Keratinocyte (primary cell): Measurements from ENCODE around the gene NR1H2. TPM values are rescaled to one million over a fixed set of nuclear protein-coding genes. Genes with fewer than 3 reads are reported as not detected.

ENCODE experiments used
- DNase-seq: peaks from one replicate; pipeline ENCODE4 v3.0.0-alpha.2; 2011; ENCODE audit warnings: low read depth, missing footprints, low spot score
- FAIRE-seq: peaks from 2 replicates; lab custom pipeline; 2011; peaks lifted over from hg19 to GRCh38; lab: Jason Lieb, UNC
- H2AFZ ChIP-seq: 2 replicates; pipeline ENCODE4 v1.6.0; 2012; ENCODE audit warnings: low read length, control low read depth, inconsistent platforms; ENCODE audit not compliant: control insufficient read depth
- H3K27ac ChIP-seq: 2 replicates; pipeline ENCODE4 v1.5.1; 2011; ENCODE audit warnings: low read length; ENCODE audit not compliant: control insufficient read depth, insufficient read depth
- H3K27me3 ChIP-seq: 3 replicates; pipeline ENCODE4 v1.6.0; 2011; ENCODE audit warnings: low read length; ENCODE audit not compliant: control insufficient read depth, insufficient read depth; ENCODE audit errors: extremely low read depth
- H3K36me3 ChIP-seq, 2 experiments: 2 replicates in 1 of 2; 3 replicates in 1 of 2; pipeline ENCODE4 v1.5.1; 2011; ENCODE audit warnings: low read length in 2 of 2, mild to moderate bottlenecking in 1 of 2; ENCODE audit not compliant: control insufficient read depth in 2 of 2, insufficient read depth in 2 of 2; ENCODE audit errors: extremely low read depth in 1 of 2
- H3K4me1 ChIP-seq: 3 replicates; pipeline ENCODE4 v1.5.1; 2011; ENCODE audit warnings: low read length; ENCODE audit not compliant: control insufficient read depth, insufficient read depth; ENCODE audit errors: extremely low read depth
- H3K4me2 ChIP-seq: 3 replicates; pipeline ENCODE4 v1.6.0; 2011; ENCODE audit warnings: low read depth, low read length; ENCODE audit not compliant: control insufficient read depth, insufficient read depth; ENCODE audit errors: extremely low read depth
- H3K4me3 ChIP-seq, 3 experiments: fragments of 200-600 bp in 1 of 3; sonication (generic) in 1 of 3; 2 replicates in 2 of 3; 3 replicates in 1 of 3; pipeline ENCODE4 v1.5.1; 2011 to 2016; ENCODE audit warnings: low read length in 3 of 3, mild to moderate bottlenecking in 3 of 3, control low read depth in 2 of 3, inconsistent platforms in 1 of 3, low read depth in 1 of 3, mixed read lengths in 1 of 3, mixed run types in 1 of 3, moderate library complexity in 1 of 3; ENCODE audit not compliant: control insufficient read depth in 2 of 3, insufficient read depth in 2 of 3; ENCODE audit errors: extremely low read depth in 1 of 3
- H3K79me2 ChIP-seq: 2 replicates; pipeline ENCODE4 v1.6.0; 2012; ENCODE audit warnings: low read length; ENCODE audit not compliant: control insufficient read depth, insufficient read depth
- H3K9ac ChIP-seq: 3 replicates; pipeline ENCODE4 v1.6.0; 2011; ENCODE audit warnings: low read length; ENCODE audit not compliant: control insufficient read depth, insufficient read depth; ENCODE audit errors: extremely low read depth
- H3K9me1 ChIP-seq: 3 replicates; pipeline ENCODE4 v1.6.0; 2011; ENCODE audit warnings: low read length; ENCODE audit not compliant: control insufficient read depth, insufficient read depth; ENCODE audit errors: extremely low read depth
- H3K9me3 ChIP-seq: 2 replicates; pipeline ENCODE4 v1.5.1; 2012; ENCODE audit warnings: low read depth, low read length; ENCODE audit not compliant: control insufficient read depth
- H4K20me1 ChIP-seq: 3 replicates; pipeline ENCODE4 v1.6.0; 2011; ENCODE audit warnings: low read length; ENCODE audit not compliant: control insufficient read depth, insufficient read depth; ENCODE audit errors: extremely low read depth
- EZH2 ChIP-seq: IDR thresholded peaks from one replicate; pipeline ENCODE4 v1.6.1; 2012; ENCODE audit warnings: inconsistent platforms, mild to moderate bottlenecking, low read length, moderate library complexity
- dilution Hi-C: fragments of 300-500 bp; cut with MboI; formaldehyde crosslinking; loops from one replicate; pipeline ENCODE4 v1.7.0; 2020; ENCODE audit warnings: low sequenced_read_pairs; ENCODE audit not compliant: extremely low pct_ligation_motif_present
- polyA plus RNA-seq, 5 experiments: library from polyadenylated mRNA; depleted of rRNA in 3 of 5; stranded (reverse) in 3 of 5; stranded (forward) in 1 of 5; unstranded in 1 of 5; fragments of >200 nt; gene quantifications; 1 replicate in 1 of 5; 2 replicates in 3 of 5; 3 replicates in 1 of 5; pipeline versions ENCODE4 v1.2.1 to v1.2.3, GENCODE V29; 2011 to 2012; ENCODE audit warnings: missing spikeins in 2 of 5, low read depth in 1 of 5, low replicate concordance in 1 of 5
- TF ChIP-seq, protein P1 (sequence below), 3 experiments: IDR thresholded peaks in 1 of 3; conservative IDR thresholded peaks in 1 of 3; optimal IDR thresholded peaks in 1 of 3; 2 replicates in 2 of 3; 3 replicates in 1 of 3; pipeline versions ENCODE3 to v1.5.1; 2011; ENCODE audit warnings: low read length in 3 of 3, mild to moderate bottlenecking in 3 of 3, moderate library complexity in 2 of 3, control low read depth in 1 of 3, inconsistent platforms in 1 of 3; ENCODE audit not compliant: insufficient read depth in 2 of 3; ENCODE audit errors: extremely low read depth in 1 of 3

NR1H2 gene
- polyA plus RNA-seq, 1 donor (not counting 4 experiments of a cell fraction or from before 2014, with no cell fraction given): 19.5 TPM

DNA sequence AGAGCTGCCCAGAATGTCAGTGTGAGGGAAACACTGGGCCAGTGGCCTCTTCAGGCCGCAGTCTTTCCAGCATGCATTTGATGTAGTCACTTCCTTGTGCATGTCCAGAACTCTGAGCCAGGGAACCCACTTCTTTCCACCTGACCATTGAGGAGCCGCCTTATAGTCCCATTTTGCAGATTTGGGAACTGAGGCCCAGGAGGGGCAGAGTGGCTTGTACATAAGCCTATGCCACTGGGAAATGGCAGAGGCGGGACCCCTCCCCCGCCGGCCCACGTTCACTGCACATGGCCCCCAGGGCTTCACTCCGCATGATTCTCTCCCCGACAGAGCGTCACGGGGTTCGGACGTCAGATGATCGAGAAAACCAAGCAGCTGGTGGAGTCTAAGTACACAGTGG, 36.8 kb downstream of the NR1H2 start:
- Histone ChIP-seq H3K79me2 (no peaks in the 10 kb centered on the region), H3K4me2 (no peak overlapping the region), H3K4me1 (no peaks in the 10 kb centered on the region), H3K4me3 (no peak overlapping the region), H2AFZ (no peak overlapping the region), H3K27me3 (no peaks in the 10 kb centered on the region), H3K27ac (no peak overlapping the region), H3K9me3 (no peaks in the 10 kb centered on the region), H3K36me3 (peaks cover 6 to 11% of the 10 kb centered on the region in 2 experiments), H4K20me1 (no peaks in the 10 kb centered on the region), H3K9me1 (no peaks in the 10 kb centered on the region), H3K9ac (no peak overlapping the region)
- FAIRE-seq (no peak), DNase-seq (no peak)
- TF ChIP-seq EZH2: no peak
- TF ChIP-seq, protein P1, sequence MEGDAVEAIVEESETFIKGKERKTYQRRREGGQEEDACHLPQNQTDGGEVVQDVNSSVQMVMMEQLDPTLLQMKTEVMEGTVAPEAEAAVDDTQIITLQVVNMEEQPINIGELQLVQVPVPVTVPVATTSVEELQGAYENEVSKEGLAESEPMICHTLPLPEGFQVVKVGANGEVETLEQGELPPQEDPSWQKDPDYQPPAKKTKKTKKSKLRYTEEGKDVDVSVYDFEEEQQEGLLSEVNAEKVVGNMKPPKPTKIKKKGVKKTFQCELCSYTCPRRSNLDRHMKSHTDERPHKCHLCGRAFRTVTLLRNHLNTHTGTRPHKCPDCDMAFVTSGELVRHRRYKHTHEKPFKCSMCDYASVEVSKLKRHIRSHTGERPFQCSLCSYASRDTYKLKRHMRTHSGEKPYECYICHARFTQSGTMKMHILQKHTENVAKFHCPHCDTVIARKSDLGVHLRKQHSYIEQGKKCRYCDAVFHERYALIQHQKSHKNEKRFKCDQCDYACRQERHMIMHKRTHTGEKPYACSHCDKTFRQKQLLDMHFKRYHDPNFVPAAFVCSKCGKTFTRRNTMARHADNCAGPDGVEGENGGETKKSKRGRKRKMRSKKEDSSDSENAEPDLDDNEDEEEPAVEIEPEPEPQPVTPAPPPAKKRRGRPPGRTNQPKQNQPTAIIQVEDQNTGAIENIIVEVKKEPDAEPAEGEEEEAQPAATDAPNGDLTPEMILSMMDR (optimal IDR thresholded peaks at IDR 0.05 in 1 of 3, IDR thresholded peaks at IDR 0.05 in 1 of 3, conservative IDR thresholded peaks at IDR 0.05 in 1 of 3; ENCODE audit: extremely low read depth in 1 of 3, insufficient read depth in 2 of 3, low read length in 3 of 3): no peak
- dilution Hi-C loops: no loop called here

DNA sequence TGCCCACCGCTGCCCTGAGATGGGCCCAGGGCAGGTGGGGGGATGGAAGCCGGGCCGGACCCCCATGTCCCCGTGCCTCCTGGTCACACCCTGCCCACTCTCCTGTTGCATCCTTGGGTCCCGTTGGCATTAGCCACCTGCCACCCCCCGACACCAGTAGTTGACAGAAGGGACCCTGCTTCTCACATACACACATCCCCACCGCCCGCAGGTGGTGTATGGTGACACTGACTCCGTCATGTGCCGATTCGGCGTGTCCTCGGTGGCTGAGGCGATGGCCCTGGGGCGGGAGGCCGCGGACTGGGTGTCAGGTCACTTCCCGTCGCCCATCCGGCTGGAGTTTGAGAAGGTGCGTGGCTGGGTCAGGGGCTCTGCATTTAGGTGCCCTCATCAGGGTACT, 37.3 kb downstream of the NR1H2 start:
- Histone ChIP-seq H3K27ac (no peak overlapping the region), H3K36me3 (peaks cover 6 to 11% of the 10 kb centered on the region in 2 experiments), H3K9me3 (no peaks in the 10 kb centered on the region), H2AFZ (no peak overlapping the region), H3K9ac (no peak overlapping the region), H3K4me3 (no peak overlapping the region), H3K79me2 (no peaks in the 10 kb centered on the region), H3K27me3 (peaks cover 3% of the 10 kb centered on the region), H3K4me1 (no peaks in the 10 kb centered on the region), H3K9me1 (no peaks in the 10 kb centered on the region), H3K4me2 (no peak overlapping the region), H4K20me1 (no peaks in the 10 kb centered on the region)
- dilution Hi-C loops: no loop called here
- DNase-seq (no peak), FAIRE-seq (no peak)
- TF ChIP-seq, protein P1 (optimal IDR thresholded peaks at IDR 0.05 in 1 of 3, IDR thresholded peaks at IDR 0.05 in 1 of 3, conservative IDR thresholded peaks at IDR 0.05 in 1 of 3; ENCODE audit: extremely low read depth in 1 of 3, insufficient read depth in 2 of 3, low read length in 3 of 3): no peak
- TF ChIP-seq EZH2: no peak
